ENCODE data around the gene IRF2.
A peak's percentile ranks its signal among the peaks of the same experiment; 100 is the strongest.

IRF2 gene

DNA sequence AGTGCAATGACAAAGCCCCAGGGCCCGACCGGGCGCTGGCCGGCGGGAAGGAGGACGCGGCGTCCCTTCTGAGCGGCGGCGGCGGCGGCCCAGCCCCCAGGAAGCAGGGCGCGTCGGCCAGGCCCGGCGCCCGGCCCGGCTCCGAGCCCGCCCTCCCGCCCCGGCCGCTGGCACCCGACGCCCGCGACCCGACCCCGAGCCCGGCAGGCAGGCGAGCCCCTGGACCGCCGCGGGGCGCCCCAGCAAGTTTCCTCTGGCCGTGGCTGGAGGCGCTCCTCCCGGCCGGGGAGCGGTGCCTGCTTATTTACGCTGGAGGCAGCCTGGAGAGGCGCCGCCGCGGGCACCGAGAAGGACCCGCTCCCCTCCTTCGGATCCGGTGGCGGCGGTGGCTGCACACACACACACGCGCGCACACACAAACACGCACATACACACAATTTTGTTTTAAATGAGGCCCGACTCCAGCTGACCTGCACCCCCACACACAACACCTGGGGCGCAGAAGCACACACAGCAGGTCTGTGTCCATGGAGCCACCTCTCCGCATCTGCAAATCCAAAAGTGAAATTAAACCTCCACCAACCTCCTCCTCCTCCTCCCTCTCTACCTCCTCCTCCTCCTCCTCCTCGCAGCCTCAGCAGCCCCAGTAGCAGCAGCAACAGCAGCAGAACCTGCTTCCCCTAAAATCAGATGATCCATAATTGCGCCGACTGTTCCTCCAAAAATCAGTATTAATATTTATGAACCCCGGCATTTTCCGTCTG lies 669 bp downstream of the IRF2 start:
- peak; percentile 57 for DNase-seq

DNA sequence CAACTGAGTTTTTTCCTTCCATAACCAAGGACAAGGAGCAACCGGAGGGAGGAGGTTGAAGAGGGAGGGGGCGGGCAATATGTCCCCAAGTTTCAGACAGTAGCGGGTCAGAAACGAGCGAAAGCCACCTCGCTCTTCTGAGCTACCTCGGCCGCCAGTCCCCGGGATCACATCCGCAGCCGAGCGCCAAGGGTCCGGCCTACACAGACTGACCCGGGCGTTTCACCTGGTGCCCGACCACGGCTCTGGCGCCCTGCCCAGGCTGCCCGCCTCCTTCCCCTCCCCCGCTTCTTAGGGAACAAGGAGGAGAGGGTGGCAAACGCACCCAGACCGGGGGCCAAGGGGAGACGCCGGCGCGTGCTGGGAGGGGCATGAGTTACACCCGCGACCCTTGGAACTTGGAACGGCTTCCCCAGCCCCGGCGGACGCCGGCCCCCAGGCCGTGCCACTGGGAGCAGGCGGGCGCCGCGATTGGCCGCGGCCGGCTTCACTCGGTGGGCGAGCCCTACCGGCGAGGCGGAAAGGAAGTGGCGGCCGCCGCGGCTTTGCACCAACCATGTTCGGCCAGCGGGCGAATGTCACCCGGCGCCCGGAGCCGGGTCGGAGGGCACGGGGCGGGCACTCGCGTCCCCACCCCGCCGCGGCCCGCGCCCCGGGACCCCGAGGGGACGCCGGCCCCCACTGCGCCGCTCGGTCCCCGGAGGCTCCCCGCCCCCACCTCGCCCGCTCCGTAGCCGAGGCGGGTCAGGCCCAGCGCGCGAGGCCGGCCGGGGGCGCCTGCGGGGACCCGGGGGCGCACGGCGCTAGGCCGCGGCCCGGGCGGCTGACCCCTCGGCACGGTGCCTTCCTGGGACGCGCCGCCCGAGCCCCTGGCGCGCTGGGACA lies 1.5 kb downstream of the IRF2 start:
- DNase-seq: peak; percentile 61

- no peak for DNase-seq
These were observed 2.3 kb downstream of the IRF2 start for GRCh38 chr4:184471881-184472613.

GRCh38 chr4:184470785-184471110 lies 3.6 kb downstream of the IRF2 start:
- no peak for DNase-seq

DNA sequence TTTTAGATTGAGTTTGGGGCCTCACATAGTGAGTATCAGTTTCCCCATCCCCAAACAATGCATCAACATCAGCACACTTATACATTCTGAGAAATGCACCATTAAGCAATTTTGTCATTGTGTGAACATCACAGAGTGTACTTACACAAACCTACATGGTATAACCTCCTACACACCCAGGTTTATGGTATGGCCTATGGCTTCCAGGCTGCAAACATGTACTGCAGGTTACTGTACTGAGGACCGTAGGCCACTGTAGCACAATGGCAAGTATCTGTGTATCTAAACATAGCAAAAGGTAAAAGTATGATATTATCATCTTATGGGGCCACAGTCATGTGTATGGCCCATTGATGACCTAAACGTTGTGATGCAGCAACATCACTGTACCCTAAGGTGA lies 7.7 kb downstream of the IRF2 start:
- DNase-seq: no peak

DNA sequence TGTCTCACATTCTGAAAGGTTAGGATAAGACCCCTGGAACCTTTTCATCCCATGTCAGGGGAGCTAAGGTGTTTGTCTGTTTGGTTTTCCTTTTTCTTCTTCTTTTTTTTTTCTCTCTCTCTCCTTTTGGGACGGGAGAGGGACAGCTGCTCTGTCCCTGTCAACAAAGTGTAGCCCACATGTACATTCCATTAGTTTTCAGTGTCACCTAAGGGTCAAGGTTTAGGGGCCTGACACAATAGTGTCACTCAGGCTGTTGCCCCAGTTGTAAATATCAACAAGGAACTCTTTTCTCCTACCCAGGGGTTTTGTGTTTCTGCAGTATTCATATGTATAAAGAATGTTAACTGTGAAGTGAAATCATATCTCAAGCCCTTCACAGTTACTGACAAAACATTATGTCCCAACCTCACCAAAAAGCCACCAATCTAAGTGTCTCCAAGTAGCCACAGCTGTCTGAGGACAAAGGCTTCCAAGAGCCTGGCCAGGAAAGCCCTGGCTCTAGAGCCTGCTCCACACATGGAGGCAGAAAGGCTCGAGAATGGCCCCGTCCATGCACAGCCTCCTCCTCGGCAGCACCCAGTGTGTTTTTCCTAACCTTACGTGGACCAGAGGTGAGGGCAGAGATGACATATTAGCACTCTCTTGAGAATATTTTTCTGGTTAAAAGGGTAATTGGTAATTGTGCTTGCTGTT lies 9.4 kb downstream of the IRF2 start:
- no peak for DNase-seq

- no peak for DNase-seq
These were observed 10.5 kb downstream of the IRF2 start for GRCh38 chr4:184463856-184464255.

- DNase-seq: no peak
These were observed 11.2 kb downstream of the IRF2 start for GRCh38 chr4:184463158-184463557.

GRCh38 chr4:184462724-184463123 lies 11.6 kb downstream of the IRF2 start:
- DNase-seq: no peak

DNA sequence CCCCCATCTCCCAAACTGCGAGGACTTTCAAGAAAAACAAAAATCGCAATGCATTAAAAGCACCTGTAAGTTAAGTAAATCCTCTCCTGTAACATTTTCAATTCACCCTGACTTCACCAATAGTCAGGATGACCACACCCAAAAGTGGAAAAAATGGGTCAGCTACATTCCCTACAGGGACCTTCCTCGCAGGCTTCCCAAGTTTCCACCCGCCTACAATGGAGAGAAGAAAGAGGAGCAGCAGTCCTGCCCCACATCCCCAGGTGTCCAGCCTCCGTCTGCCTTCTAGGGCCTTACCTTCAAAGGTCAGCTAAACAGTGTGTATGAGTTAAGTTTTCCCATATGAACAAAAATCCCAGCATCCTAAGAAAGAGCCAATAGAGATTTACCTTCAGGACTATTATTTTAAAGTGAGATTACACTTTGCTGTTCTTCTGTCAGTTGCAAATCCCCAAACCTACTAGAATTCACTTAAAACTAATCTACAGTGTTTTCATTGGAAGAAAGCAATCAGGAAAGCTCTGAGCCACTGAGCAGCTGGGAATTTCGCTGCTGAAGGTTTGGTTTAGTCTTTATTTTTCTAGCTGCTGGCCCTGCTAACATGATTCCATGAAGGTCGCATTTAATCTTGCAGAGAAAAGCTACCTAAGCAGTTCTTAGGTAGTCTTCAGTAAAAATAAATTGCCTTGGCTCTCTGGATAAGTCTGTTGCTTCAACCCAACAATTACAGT lies 12.5 kb downstream of the IRF2 start:
- DNase-seq: no peak

DNA sequence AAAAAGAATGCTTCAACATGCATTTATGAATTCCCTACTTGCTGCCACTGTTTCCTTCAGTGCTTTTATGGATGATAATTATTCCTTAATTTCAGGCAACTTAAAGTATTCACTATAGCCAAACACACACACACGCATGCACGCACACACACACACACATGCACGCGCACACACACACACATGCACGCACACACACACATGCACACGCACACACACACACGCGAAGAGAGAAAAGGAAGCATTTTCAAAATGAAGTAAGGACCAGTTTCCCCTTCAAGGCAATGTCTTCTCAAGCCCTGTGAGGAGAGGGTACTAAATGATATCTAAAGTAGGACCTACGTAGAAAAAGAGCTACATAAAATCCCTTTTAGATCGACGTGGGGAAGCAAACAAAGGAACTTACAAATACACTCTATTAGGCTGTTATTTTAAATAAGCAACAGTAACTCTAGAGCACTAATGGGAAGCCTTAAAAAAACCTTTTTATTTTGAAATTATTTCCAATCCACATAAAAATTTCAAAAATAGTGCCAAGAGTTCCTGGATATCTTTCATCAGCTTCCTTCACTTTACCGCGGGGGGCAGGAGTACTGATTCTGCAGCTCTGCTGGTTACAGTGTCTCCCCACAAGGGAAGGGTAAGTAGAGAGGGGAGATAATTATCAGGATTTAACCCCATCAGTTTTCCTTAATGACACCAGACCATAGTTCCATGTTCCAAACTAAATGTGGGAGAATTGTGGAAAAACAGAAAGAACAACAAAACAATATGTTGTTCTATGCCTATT lies 13.7 kb downstream of the IRF2 start:
- no peak for DNase-seq

DNA sequence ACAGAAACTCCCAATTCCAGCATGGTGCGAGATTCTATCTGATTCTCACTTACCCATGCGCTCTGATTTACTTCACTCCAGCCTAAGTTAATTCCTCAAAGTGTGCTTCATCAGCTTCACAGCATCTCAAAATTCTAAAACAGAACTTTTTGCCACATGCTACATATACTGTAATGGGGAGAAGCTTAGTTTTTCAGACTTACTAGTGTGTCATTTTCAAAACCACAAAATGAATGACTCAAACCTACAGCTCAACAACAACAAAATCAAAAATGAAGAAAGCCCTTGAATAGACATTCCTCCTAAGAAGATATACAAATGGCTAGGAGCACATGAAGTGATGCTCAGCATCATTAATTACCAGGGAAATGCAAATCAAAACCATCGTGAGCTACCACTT lies 14.9 kb downstream of the IRF2 start:
- no peak for DNase-seq

GRCh38 chr4:184457535-184458249 lies 16.7 kb downstream of the IRF2 start:
- no peak for DNase-seq

DNA sequence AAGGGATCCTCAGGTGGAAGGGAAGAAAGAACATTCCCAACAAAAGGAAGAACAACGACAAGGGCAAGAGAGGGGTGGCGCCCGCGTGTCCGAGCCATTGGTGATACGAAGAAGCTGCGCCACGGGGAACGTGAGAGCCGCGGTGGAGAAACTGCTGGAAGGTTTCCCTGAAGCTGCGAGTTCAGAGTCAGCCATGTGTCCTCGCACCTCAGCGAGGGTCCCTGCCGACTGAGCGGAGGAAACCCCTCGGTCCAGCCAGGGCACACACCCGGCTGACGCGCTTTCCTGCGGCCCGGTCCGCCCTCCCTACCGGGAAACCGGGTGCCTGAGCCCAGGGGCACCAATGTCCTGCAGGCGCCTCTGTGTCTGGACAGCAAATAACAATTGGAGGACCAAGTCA lies 18.0 kb downstream of the IRF2 start:
- DNase-seq: no peak

DNA sequence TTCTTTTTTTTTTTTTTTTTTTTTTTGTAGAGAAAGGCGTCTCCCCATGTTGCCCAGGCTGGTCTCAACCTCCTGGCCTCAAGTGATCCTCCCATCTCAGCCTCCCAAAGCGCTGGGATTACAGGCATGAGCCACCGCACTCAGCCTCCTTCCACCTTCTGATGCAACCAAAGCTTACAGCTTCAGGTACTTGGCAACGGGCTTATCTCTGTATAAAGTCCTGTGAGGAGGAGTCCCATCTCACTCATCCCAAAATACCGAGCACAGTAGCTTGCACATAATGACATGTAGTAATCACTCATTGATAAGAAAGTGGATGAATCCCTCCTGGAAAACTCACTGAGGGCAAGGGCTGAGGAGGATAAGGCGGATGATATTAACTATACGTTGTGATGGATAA lies 19.1 kb downstream of the IRF2 start:
- DNase-seq: no peak

DNA sequence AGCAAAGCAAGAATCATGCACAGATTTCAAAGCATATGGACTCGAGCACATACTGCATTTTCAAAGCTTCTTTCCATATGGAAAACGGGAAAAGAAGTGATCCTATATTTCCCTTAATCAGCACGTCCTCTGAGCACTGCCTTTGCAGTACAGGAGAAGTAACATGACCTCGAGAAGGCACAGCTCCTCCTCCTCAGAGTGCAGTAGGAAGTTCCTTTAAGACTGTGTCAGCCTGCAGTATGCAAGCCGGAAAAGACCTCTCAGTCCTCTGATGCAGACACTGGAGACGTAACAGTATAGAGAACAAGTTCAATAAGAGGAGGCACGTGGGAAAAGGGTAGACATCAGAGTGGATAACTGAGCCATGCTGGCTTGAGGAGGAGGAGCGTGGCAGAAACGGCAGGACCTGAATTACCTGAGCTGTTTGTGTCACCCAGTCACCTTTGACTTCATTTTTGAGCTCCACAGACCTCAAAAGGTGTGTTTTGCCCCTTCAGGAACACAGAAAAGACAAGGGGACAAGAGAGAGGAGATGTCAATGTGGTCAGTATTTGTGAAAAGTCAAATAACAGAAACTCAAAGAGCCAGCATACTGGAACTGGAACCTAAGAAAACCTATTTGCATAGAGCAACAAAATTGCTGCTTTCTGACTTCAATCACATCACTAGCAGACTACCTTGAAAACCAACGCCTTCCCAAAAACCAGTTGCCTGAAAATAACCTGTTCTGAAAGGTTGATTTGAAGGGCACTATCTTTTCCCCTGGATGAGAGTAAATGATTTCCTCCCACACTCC lies 20.8 kb downstream of the IRF2 start:
- DNase-seq: peak; percentile 62

DNA sequence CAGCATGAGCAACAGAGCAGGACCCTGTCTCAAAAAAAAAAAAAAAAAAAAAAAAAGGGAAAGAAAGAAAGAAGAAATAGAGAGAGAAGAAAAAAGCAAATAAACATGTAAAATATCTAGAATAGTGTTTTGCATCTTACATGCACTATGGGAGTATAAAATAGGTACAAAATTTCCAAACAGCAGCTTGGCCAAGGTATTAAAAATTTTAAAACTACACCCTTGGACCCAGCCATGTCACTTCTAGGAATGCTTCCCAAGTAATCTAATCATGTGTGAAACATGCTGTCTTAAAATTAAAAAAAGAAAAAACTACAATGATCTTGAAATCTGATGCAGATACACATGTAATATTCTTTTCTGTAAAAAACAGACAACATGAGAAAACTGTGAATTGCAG lies 21.6 kb downstream of the IRF2 start:
- DNase-seq: no peak

- DNase-seq: no peak
These were observed 22.6 kb downstream of the IRF2 start for GRCh38 chr4:184451726-184452125.

DNA sequence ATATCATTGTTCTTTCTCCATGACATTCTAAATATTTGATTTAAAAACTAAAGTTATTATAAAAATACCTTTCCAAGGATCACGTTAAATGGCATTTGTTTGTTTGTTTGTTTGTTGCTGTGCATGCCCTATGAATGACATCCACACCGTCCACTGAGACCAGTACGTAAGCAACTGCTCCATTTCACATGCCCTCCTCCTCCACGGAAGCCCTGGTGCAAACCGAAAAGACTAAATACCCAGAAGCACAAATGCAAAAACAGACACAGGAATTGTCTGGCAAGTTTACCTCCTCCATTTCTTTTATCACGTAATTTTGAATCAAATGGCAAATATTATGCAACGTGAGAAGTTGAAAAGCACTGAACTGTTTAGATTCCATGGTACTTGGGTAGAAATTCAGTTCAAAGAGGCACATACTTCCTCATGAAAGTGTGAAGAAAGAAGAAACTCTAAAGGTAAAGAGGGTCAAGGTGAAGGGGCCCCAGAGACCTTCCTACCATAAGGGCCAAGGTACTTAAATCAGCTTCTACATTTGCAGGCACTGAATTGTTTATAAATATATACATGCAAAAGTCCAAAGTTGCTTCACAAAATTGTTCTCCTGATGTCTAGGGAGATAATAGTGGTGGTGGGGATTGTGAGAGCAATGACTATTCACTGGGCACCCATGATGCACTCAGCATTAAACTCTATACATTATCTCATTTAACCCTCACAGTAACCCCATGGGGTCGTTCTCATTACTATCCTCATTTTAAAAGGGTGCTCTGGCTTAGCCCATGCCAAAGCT lies 23.4 kb downstream of the IRF2 start:
- no peak for DNase-seq
